CD4-positive, alpha-beta T cell (primary cell): Measurements from ENCODE around the gene DNAJB2. TPM values are rescaled to one million over a fixed set of nuclear protein-coding genes. Genes with fewer than 3 reads are reported as not detected.
A peak's percentile ranks its signal among the peaks of the same experiment; 100 is the strongest.

Experiments used
- ATAC-seq: fragments of 200-7000 bp; cut with Tn5 transposase; one replicate; pipeline ENCODE4 v1.10.0; 2022; ENCODE audit warnings: mild to moderate bottlenecking; ENCODE audit not compliant: poor library complexity
- CTCF ChIA-PET: fragments of 350-600 bp; sonication (Branson Sonifier 250); formaldehyde crosslinking; loops from one replicate; lab custom pipeline; 2021; ENCODE audit warnings: antibody characterized with exemption, inconsistent platforms; lab: Charles Lee
- POLR2A ChIA-PET: fragments of 350-600 bp; sonication (Branson Sonifier 250); formaldehyde crosslinking; loops from one replicate; lab custom pipeline; 2021; ENCODE audit warnings: antibody characterized with exemption, inconsistent platforms; lab: Charles Lee
- DNase-seq, 14 experiments: peaks; one replicate each; pipeline ENCODE4 v3.0.0-alpha.2; 2013 to 2020; ENCODE audit warnings: mixed read lengths in 2 of 14
- H3K27ac ChIP-seq, 2 donors: one replicate each; pipeline versions ENCODE4 v1.5.1 to v1.7.0; 2013; ENCODE audit warnings: low read length in 2 of 2, low read depth in 1 of 2, mild to moderate bottlenecking in 1 of 2
- H3K27me3 ChIP-seq, 2 experiments: 1 replicate in 1 of 2; 2 replicates in 1 of 2; pipeline versions ENCODE4 v1.6.1 to v1.7.0; 2013; ENCODE audit warnings: low read length in 2 of 2, control low read depth in 1 of 2, mild to moderate bottlenecking in 1 of 2, moderate library complexity in 1 of 2; ENCODE audit not compliant: insufficient read depth in 2 of 2, control insufficient read depth in 1 of 2
- H3K36me3 ChIP-seq: one replicate; pipeline ENCODE4 v1.6.1; 2013; ENCODE audit warnings: low read length, control low read depth; ENCODE audit not compliant: insufficient read depth
- H3K4me1 ChIP-seq: one replicate; pipeline ENCODE4 v1.6.1; 2013; ENCODE audit warnings: low read length, control low read depth; ENCODE audit not compliant: insufficient read depth
- H3K4me3 ChIP-seq: one replicate; pipeline ENCODE4 v1.5.1; 2013; ENCODE audit warnings: mild to moderate bottlenecking, low read length, moderate library complexity
- H3K9me3 ChIP-seq, 2 experiments: 1 replicate in 1 of 2; 2 replicates in 1 of 2; pipeline versions ENCODE4 v1.6.1 to v1.7.0; 2013; ENCODE audit warnings: low read length in 2 of 2, mild to moderate bottlenecking in 2 of 2, control low read depth in 1 of 2, moderate library complexity in 1 of 2; ENCODE audit not compliant: control insufficient read depth in 1 of 2, insufficient read depth in 1 of 2
- H3K27ac Mint-ChIP-seq: one replicate; pipeline ENCODE4 v1.8.0; 2020; ENCODE audit warnings: mixed read lengths
- H3K27me3 Mint-ChIP-seq: one replicate; pipeline ENCODE4 v1.8.0; 2021; ENCODE audit warnings: mixed read lengths
- H3K36me3 Mint-ChIP-seq: one replicate; pipeline ENCODE4 v1.8.0; 2021; ENCODE audit warnings: low read depth, mixed read lengths
- H3K4me1 Mint-ChIP-seq: one replicate; pipeline ENCODE4 v1.8.0; 2021; ENCODE audit warnings: low read depth, mixed read lengths
- H3K4me3 Mint-ChIP-seq: one replicate; pipeline ENCODE4 v1.8.0; 2020; ENCODE audit warnings: mild to moderate bottlenecking, mixed read lengths
- H3K9me3 Mint-ChIP-seq: one replicate; pipeline ENCODE4 v1.8.0; 2020; ENCODE audit warnings: mixed read lengths
- CTCF ChIP-seq: fragments of 200-600 bp; IDR thresholded peaks from one replicate; pipeline ENCODE4 v1.8.0; 2022; ENCODE audit warnings: antibody characterized with exemption, mild to moderate bottlenecking
- intact Hi-C, 2 experiments: fragments of 100-400 bp; cut with DNase I in 1 of 2; cut with micrococcal nuclease in 1 of 2; formaldehyde crosslinking; loops; one replicate each; pipeline versions ENCODE4 v1.15.1 to v1.9.0; 2023 to 2025; cut with DNase I, micrococcal nuclease
- total RNA-seq, 174 experiments: library from RNA in 2 of 174; stranded (reverse) in 2 of 174; gene quantifications; one replicate each; pipeline ENCODE4 v1.2.3 and lab custom pipeline; 2021 to 2026

The DNAJB2 gene
- total RNA-seq, 2 experiments from 2014 or later = 151 to 161 TPM

- CTCF ChIA-PET = interaction anchor here (0.6 to 8.4 kb wide), 9 partner anchors 22 to 247 kb away, joined by 3 to 97 read pairs (median 4); partner anchors contain the start of genes ANKZF1, ATG9A, DNAJB2 and NHEJ1
These were observed 27.1 kb upstream of the DNAJB2 start for GRCh38 chr2:219252084-219252483.

GRCh38 chr2:219252570-219252899, 26.6 kb upstream of the DNAJB2 start:
- POLR2A ChIA-PET = interaction anchor here (1.3 to 10.1 kb wide), 11 partner anchors 7 to 136 kb away, joined by 5 to 202 read pairs (median 47); partner anchors contain the start of genes ABCB6, ANKZF1, ATG9A and CNPPD1
- Histone ChIP-seq H3K4me3 (peak overlapping the region; percentile 88), H3K36me3 (peaks cover 44% of the 10 kb centered on the region), H3K27ac (peak overlapping the region; percentile 71 to 87), H3K4me1 (peaks cover 63% of the 10 kb centered on the region), H3K27me3 (no peaks in the 10 kb centered on the region), H3K9me3 (no peaks in the 10 kb centered on the region)
- H3K9me3 Mint-ChIP-seq = no peaks in the 10 kb centered on the region
- peak overlapping the region; percentile 88 for H3K4me3 Mint-ChIP-seq
- intact Hi-C loops = loop anchor here (2.0 to 10.0 kb wide), 3 partner anchors 35 to 688 kb away; partner anchors contain the start of genes ABCB6 (in 2 of the 2), CNOT9 (in 1 of the 2) and USP37 (in 1 of the 2)
- CTCF ChIA-PET = interaction anchor here (0.6 to 8.4 kb wide), 8 partner anchors 22 to 247 kb away, joined by 3 to 97 read pairs (median 6); partner anchors contain the start of genes ANKZF1, ATG9A, DNAJB2 and NHEJ1
- peaks cover 63% of the 10 kb centered on the region for H3K4me1 Mint-ChIP-seq
- no peak for TF ChIP-seq CTCF
- peak overlapping the region; percentile 96 for H3K27ac Mint-ChIP-seq
- H3K36me3 Mint-ChIP-seq = peaks cover 66% of the 10 kb centered on the region
- peak in 6 of 14 experiments; percentile 14 to 57 (median 24) for DNase-seq
- no peak for ATAC-seq
- H3K27me3 Mint-ChIP-seq = no peaks in the 10 kb centered on the region

More at GRCh38 chr2:219252084-219252483, 27.1 kb upstream of the DNAJB2 start:
- H3K4me1 ChIP-seq = peaks cover 68% of the 10 kb centered on the region
- intact Hi-C loops = loop anchor here (2.0 to 10.0 kb wide), 3 partner anchors 35 to 687 kb away; partner anchors contain the start of genes ABCB6 (in 2 of the 2), CNOT9 (in 1 of the 2) and USP37 (in 1 of the 2)
- H3K27ac ChIP-seq = peak overlapping the region; percentile 71 to 87
- H3K4me3 ChIP-seq = peak overlapping the region; percentile 88
- peaks cover 68% of the 10 kb centered on the region for H3K36me3 Mint-ChIP-seq
- H3K27me3 ChIP-seq = no peaks in the 10 kb centered on the region
- H3K4me1 Mint-ChIP-seq = peaks cover 68% of the 10 kb centered on the region
- no peaks in the 10 kb centered on the region for H3K9me3 ChIP-seq
- no peaks in the 10 kb centered on the region for H3K9me3 Mint-ChIP-seq
- no peak for ATAC-seq
- no peaks in the 10 kb centered on the region for H3K27me3 Mint-ChIP-seq
- no peak for TF ChIP-seq CTCF
- H3K4me3 Mint-ChIP-seq = peak overlapping the region; percentile 88
- peaks cover 44% of the 10 kb centered on the region for H3K36me3 ChIP-seq
- H3K27ac Mint-ChIP-seq = peak overlapping the region; percentile 96
- POLR2A ChIA-PET = interaction anchor here (1.3 to 10.1 kb wide), 10 partner anchors 9 to 136 kb away, joined by 5 to 202 read pairs (median 43); partner anchors contain the start of genes ABCB6, ANKZF1, ATG9A and CNPPD1
- peak in 6 of 14 experiments; percentile 24 to 65 (median 30) for DNase-seq

GRCh38 chr2:219252900-219253752, 26.0 kb upstream of the DNAJB2 start, which contains the start of gene TUBA4B:
Gene TUBA4B, plus strand, starts transcription at chr2:219253243. Its CDS starts 165 bp downstream, at chr2:219253408.
- intact Hi-C loops = loop anchor here (1.0 to 10.0 kb wide), 6 partner anchors 8 to 688 kb away; partner anchors contain the start of genes ABCB6 (in 2 of the 2), CNOT9 (in 1 of the 2), DNAJB2 (in 1 of the 2) and GLB1L (in 1 of the 2)
- peak within 1 kb of the TSS; percentile 88 for H3K4me3 Mint-ChIP-seq
- H3K27me3 ChIP-seq = no peaks in the 10 kb centered on the region
- H3K27me3 Mint-ChIP-seq = no peaks in the 10 kb centered on the region
- peaks cover 60% of the 10 kb centered on the region for H3K36me3 Mint-ChIP-seq
- peaks cover 57% of the 10 kb centered on the region for H3K4me1 ChIP-seq
- H3K36me3 ChIP-seq = peaks cover 39% of the 10 kb centered on the region
- H3K4me1 Mint-ChIP-seq = peaks cover 57% of the 10 kb centered on the region
- ATAC-seq = peak; percentile 22
- ChIA-PET CTCF (interaction anchor here (0.6 to 8.4 kb wide), 9 partner anchors 23 to 248 kb away, joined by 3 to 97 read pairs (median 4); partner anchors contain the start of genes ANKZF1, ATG9A, DNAJB2 and NHEJ1), POLR2A (interaction anchor here (0.8 to 10.1 kb wide), 17 partner anchors 8 to 857 kb away, joined by 3 to 202 read pairs (median 9); partner anchors contain the start of genes ABCB6, ANKZF1, ATG9A and CNPPD1)
- H3K9me3 Mint-ChIP-seq = no peaks in the 10 kb centered on the region
- DNase-seq = peak in 10 of 14 experiments; percentile 17 to 81 (median 44)
- peak within 1 kb of the TSS; percentile 96 for H3K27ac Mint-ChIP-seq
- peak within 1 kb of the TSS; percentile 73 to 87 for H3K27ac ChIP-seq
- peak within 1 kb of the TSS; percentile 88 for H3K4me3 ChIP-seq
- no peaks in the 10 kb centered on the region for H3K9me3 ChIP-seq
- TF ChIP-seq CTCF = no peak
